Fibroblast of lung (primary cell): ENCODE results near the gene SYTL4. TPM values are rescaled to one million over a fixed set of nuclear protein-coding genes. Genes with fewer than 3 reads are reported as not detected.

Experiments
- DNase-seq, 2 donors: peaks; one replicate each; pipeline versions ENCODE4 v3.0.0 to v3.0.0-alpha.2; 2010; ENCODE audit warnings: low read depth in 2 of 2
- H2AFZ ChIP-seq: 2 replicates; pipeline ENCODE4 v1.5.1; 2012; ENCODE audit warnings: low read length, control low read depth, inconsistent platforms
- H3K27ac ChIP-seq: 2 replicates; pipeline ENCODE4 v1.5.1; 2011; ENCODE audit warnings: low read length, control low read depth; ENCODE audit not compliant: insufficient read depth
- H3K27me3 ChIP-seq: 2 replicates; pipeline ENCODE4 v1.5.1; 2011; ENCODE audit warnings: mild to moderate bottlenecking, low read length; ENCODE audit not compliant: control insufficient read depth, insufficient read depth
- H3K36me3 ChIP-seq: 2 replicates; pipeline ENCODE4 v1.5.1; 2011; ENCODE audit warnings: low read length; ENCODE audit not compliant: control insufficient read depth, insufficient read depth
- H3K4me1 ChIP-seq: 2 replicates; pipeline ENCODE4 v1.5.1; 2011; ENCODE audit warnings: low read length; ENCODE audit not compliant: control insufficient read depth, insufficient read depth; ENCODE audit errors: extremely low read depth
- H3K4me2 ChIP-seq: 2 replicates; pipeline ENCODE4 v1.5.1; 2011; ENCODE audit warnings: low read length, control low read depth; ENCODE audit not compliant: insufficient read depth; ENCODE audit errors: extremely low read depth
- H3K4me3 ChIP-seq, 4 experiments: fragments of 200-600 bp in 1 of 4; sonication (generic) in 1 of 4; replicated peaks in 1 of 4; 2 replicates each; pipeline ENCODE4 v1.5.1; 2011 to 2016; ENCODE audit warnings: low read length in 4 of 4, low read depth in 3 of 4, mild to moderate bottlenecking in 3 of 4, control low read depth in 2 of 4, inconsistent platforms in 1 of 4, mixed read lengths in 1 of 4; ENCODE audit not compliant: insufficient read depth in 1 of 4; ENCODE audit errors: control extremely low read depth in 1 of 4
- H3K79me2 ChIP-seq: 2 replicates; pipeline ENCODE4 v1.5.1; 2012; ENCODE audit warnings: mild to moderate bottlenecking, low read length, inconsistent platforms; ENCODE audit not compliant: control insufficient read depth, insufficient read depth
- H3K9ac ChIP-seq: 2 replicates; pipeline ENCODE4 v1.5.1; 2011; ENCODE audit warnings: mild to moderate bottlenecking, low read length, control low read depth; ENCODE audit not compliant: insufficient read depth
- H3K9me3 ChIP-seq: 2 replicates; pipeline ENCODE4 v1.5.1; 2012; ENCODE audit warnings: low read depth, low read length; ENCODE audit not compliant: control insufficient read depth, insufficient read depth
- H4K20me1 ChIP-seq: 2 replicates; pipeline ENCODE4 v1.5.1; 2011; ENCODE audit warnings: low read length; ENCODE audit not compliant: control insufficient read depth, insufficient read depth; ENCODE audit errors: extremely low read depth
- EZH2 ChIP-seq: IDR thresholded peaks from 2 replicates; pipeline ENCODE4 v1.5.1; 2012; ENCODE audit warnings: low read length, control low read depth, mild to moderate bottlenecking; ENCODE audit errors: missing control alignments
- polyA plus RNA-seq, 2 donors: library from polyadenylated mRNA; depleted of rRNA in 1 of 2; stranded (reverse) in 1 of 2; unstranded in 1 of 2; fragments of >200 nt; gene quantifications; 2 replicates each; pipeline ENCODE4 v1.2.1, GENCODE V29; 2011 to 2012; ENCODE audit warnings: missing spikeins in 1 of 2
- total RNA-seq: library from RNA; depleted of rRNA; stranded (reverse); fragments of >200 nt; gene quantifications from 2 replicates; pipeline ENCODE4 v1.2.1, GENCODE V29; 2014
- TF ChIP-seq, protein P1 (sequence below), 2 donors: IDR thresholded peaks in 1 of 2; conservative IDR thresholded peaks in 1 of 2; 1 replicate in 1 of 2; 2 replicates in 1 of 2; pipeline ENCODE4 v1.5.1; 2011 to 2012; ENCODE audit warnings: low read length in 2 of 2, control low read depth in 1 of 2, inconsistent platforms in 1 of 2, low read depth in 1 of 2, mild to moderate bottlenecking in 1 of 2

Gene SYTL4
- total and polyA plus RNA-seq, 2 donors (not counting 1 experiment from before 2014, with no cell fraction given): 2.9 to 8.8 TPM

DNA sequence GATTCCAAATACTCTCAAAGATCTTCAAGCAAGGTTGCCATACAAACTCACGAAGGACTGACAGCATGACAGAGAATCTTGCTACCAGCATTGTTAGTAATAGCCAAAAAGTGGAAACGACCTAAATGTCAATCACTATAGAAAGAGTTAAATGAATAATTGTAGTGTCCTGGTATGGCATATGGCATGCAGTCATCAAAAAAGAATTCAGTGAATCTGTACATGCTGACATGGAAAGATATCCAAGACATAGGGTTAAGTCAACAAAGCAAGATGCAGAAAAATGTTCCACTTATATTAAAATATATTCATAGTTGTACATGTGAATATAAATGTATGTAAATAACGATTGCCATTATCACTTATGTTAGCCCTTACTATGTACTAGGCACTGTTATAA lies 50.3 kb downstream of the SYTL4 start:
- no peaks in the 10 kb centered on the region for H3K9me3 ChIP-seq
- no peak for DNase-seq
- H3K4me1 ChIP-seq: peaks cover 2% of the 10 kb centered on the region
- no peak overlapping the region for H2AFZ ChIP-seq
- TF ChIP-seq, protein P1, sequence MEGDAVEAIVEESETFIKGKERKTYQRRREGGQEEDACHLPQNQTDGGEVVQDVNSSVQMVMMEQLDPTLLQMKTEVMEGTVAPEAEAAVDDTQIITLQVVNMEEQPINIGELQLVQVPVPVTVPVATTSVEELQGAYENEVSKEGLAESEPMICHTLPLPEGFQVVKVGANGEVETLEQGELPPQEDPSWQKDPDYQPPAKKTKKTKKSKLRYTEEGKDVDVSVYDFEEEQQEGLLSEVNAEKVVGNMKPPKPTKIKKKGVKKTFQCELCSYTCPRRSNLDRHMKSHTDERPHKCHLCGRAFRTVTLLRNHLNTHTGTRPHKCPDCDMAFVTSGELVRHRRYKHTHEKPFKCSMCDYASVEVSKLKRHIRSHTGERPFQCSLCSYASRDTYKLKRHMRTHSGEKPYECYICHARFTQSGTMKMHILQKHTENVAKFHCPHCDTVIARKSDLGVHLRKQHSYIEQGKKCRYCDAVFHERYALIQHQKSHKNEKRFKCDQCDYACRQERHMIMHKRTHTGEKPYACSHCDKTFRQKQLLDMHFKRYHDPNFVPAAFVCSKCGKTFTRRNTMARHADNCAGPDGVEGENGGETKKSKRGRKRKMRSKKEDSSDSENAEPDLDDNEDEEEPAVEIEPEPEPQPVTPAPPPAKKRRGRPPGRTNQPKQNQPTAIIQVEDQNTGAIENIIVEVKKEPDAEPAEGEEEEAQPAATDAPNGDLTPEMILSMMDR (conservative IDR thresholded peaks at IDR 0.05 in 1 of 2, IDR thresholded peaks at IDR 0.05 in 1 of 2; ENCODE audit: low read depth in 1 of 2, low read length in 2 of 2): no peak
- no peak for TF ChIP-seq EZH2
- H4K20me1 ChIP-seq: no peaks in the 10 kb centered on the region
- no peak overlapping the region for H3K4me3 ChIP-seq
- H3K27me3 ChIP-seq: no peaks in the 10 kb centered on the region
- no peaks in the 10 kb centered on the region for H3K36me3 ChIP-seq
- H3K27ac ChIP-seq: no peak overlapping the region
- no peak overlapping the region for H3K4me2 ChIP-seq
- H3K79me2 ChIP-seq: no peaks in the 10 kb centered on the region
- H3K9ac ChIP-seq: no peak overlapping the region

DNA sequence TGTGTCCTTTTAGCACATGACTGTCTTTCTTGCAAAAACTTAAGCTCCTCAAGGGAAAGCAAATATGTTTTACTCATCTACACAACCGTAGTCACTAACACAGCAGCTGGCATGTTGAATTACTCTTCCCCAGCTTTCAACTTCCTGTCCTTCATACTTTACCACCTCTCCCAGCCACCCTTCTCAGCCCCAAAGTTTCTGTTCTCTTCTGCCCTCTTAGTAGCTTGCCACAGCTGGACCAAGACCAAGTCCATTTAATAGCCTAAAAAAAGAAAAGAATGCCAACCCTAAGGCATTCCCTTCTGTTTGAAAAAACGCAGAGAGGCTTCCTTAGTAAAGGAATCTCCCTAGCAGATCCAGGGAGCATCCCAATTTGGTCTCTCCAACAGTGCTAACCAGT lies 51.2 kb downstream of the SYTL4 start:
- Histone ChIP-seq H3K79me2 (no peaks in the 10 kb centered on the region), H4K20me1 (no peaks in the 10 kb centered on the region), H3K27ac (no peak overlapping the region), H3K9me3 (no peaks in the 10 kb centered on the region), H3K9ac (no peak overlapping the region), H3K4me3 (no peak overlapping the region), H3K4me2 (no peak overlapping the region), H2AFZ (no peak overlapping the region), H3K4me1 (peaks cover 2% of the 10 kb centered on the region), H3K27me3 (no peaks in the 10 kb centered on the region), H3K36me3 (no peaks in the 10 kb centered on the region)
- no peak for DNase-seq
- TF ChIP-seq, protein P1 (conservative IDR thresholded peaks at IDR 0.05 in 1 of 2, IDR thresholded peaks at IDR 0.05 in 1 of 2; ENCODE audit: low read depth in 1 of 2, low read length in 2 of 2): no peak
- TF ChIP-seq EZH2: no peak

DNA sequence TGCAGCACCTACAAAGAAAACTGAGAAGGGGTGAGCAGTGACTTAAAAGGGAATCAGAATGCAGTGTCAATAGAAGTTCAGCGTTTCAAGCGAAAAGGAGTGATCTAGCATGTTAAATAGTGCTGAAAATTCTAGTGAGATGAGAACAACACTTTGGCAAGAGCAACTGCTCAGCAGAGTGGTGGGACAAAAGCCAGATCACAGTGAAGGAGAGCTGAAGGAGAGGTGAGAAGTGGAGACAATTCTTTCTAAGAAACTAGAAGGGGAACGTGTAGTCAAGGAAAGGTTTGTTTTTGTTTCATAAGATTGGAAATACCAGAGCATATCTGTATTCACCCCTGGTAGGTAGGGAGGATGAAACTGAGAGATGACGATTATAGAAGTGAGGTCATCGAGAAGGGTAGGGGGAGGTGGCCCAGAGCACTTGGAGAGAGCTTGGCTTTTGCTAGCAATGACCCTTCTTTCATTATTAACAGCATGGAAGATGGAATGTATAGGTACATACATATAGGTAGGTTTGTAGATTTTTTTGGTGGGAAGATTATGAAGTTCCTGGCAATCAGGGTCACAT lies 54.2 kb downstream of the SYTL4 start:
- Histone ChIP-seq H3K4me1 (peaks cover 5% of the 10 kb centered on the region), H3K27me3 (no peaks in the 10 kb centered on the region), H3K27ac (no peak overlapping the region), H3K79me2 (no peaks in the 10 kb centered on the region), H3K36me3 (no peaks in the 10 kb centered on the region), H4K20me1 (no peaks in the 10 kb centered on the region), H3K9me3 (no peaks in the 10 kb centered on the region), H3K4me2 (no peak overlapping the region), H3K9ac (no peak overlapping the region), H2AFZ (no peak overlapping the region), H3K4me3 (no peak overlapping the region)
- peak; percentile 20 to 66 for DNase-seq
- no peak for TF ChIP-seq EZH2
- TF ChIP-seq, protein P1 (conservative IDR thresholded peaks at IDR 0.05 in 1 of 2, IDR thresholded peaks at IDR 0.05 in 1 of 2; ENCODE audit: low read depth in 1 of 2, low read length in 2 of 2): no peak
